Measurements from ENCODE around the gene EI24. TPM values are rescaled to one million over a fixed set of nuclear protein-coding genes. Genes with fewer than 3 reads are reported as not detected.

The EI24 gene
- total and polyA plus RNA-seq, 9 of the 15 experiments (the other 6 are each of a cell fraction or from before 2014, with no cell fraction given) = 50.4 to 260 (median 168) TPM

- TF ChIP-seq E2F6 (IDR thresholded peaks at IDR 0.05; ENCODE audit: borderline replicate concordance in 1 of 2, extremely low read depth in 1 of 2, insufficient read depth in 1 of 2, insufficient read length in 1 of 2, low read depth in 1 of 2, low read length in 1 of 2, poor library complexity in 1 of 2, severe bottlenecking in 1 of 2) = peak; percentile 82 to 85
- TF ChIP-seq NCOA4 (IDR thresholded peaks at IDR 0.05; ENCODE audit: partially characterized antibody) = no peak
- no peak for TF ChIP-seq TEAD2 (tag; IDR thresholded peaks at IDR 0.05)
- TF ChIP-seq ADNP (tag; IDR thresholded peaks at IDR 0.05) = no peak
- no peak; the same call in 1 of the 2 replicates for TF ChIP-seq MECOM (CRISPR knock-in tag; IDR thresholded peaks at IDR 0.05)
- no peak for TF ChIP-seq SAFB (IDR thresholded peaks at IDR 0.05; ENCODE audit: borderline replicate concordance, low read depth, low read length)
- TF ChIP-seq KDM5B (IDR thresholded peaks at IDR 0.05; ENCODE audit: insufficient replicate concordance, low read depth, low read length) = peak; percentile 87
- TF ChIP-seq ZKSCAN8 (CRISPR knock-in tag; IDR thresholded peaks at IDR 0.05) = no peak
- no peak for TF ChIP-seq EZH2 (IDR thresholded peaks at IDR 0.05; ENCODE audit: borderline replicate concordance, low read depth, low read length)
- no peak for TF ChIP-seq THRA (IDR thresholded peaks at IDR 0.05)
- no peak for TF ChIP-seq HDAC3 (IDR thresholded peaks at IDR 0.05; ENCODE audit: borderline replicate concordance, partially characterized antibody)
- no peak for TF ChIP-seq ZNF354B (CRISPR knock-in tag; IDR thresholded peaks at IDR 0.05)
- no peak for TF ChIP-seq MAFG (tag; conservative IDR thresholded peaks at IDR 0.05)
- TF ChIP-seq YY1 (IDR thresholded peaks at IDR 0.05; ENCODE audit: borderline replicate concordance in 1 of 3, control insufficient read depth in 1 of 3, extremely low read depth in 1 of 3, insufficient read depth in 3 of 3, insufficient read length in 1 of 3, insufficient replicate concordance in 2 of 3, low read depth in 1 of 3, low read length in 2 of 3) = peak in 2 of 3 experiments; percentile 67 to 78
- TF ChIP-seq DMBX1 (CRISPR knock-in tag; IDR thresholded peaks at IDR 0.05; ENCODE audit: borderline replicate concordance) = peak; percentile 39; the same call in 1 of the 2 replicates
- peak; percentile 52; the same call in 1 of the 2 replicates for TF ChIP-seq ZNF134 (CRISPR knock-in tag; conservative IDR thresholded peaks at IDR 0.05)
- peak; percentile 72; the same call in 1 of the 2 replicates for TF ChIP-seq TCF7 (IDR thresholded peaks at IDR 0.05; ENCODE audit: borderline replicate concordance)
- no peak for TF ChIP-seq ZSCAN32 (CRISPR knock-in tag; IDR thresholded peaks at IDR 0.05)
- TF ChIP-seq TGIF2 (CRISPR knock-in tag; IDR thresholded peaks at IDR 0.05) = no peak
- TF ChIP-seq ZNF124 (CRISPR knock-in tag; IDR thresholded peaks at IDR 0.05) = no peak
- TF ChIP-seq ZKSCAN3 (CRISPR knock-in tag; IDR thresholded peaks at IDR 0.05) = no peak
- no peak for TF ChIP-seq WHSC1 (IDR thresholded peaks at IDR 0.05; ENCODE audit: low read length)
- TF ChIP-seq SNRNP70 (optimal IDR thresholded peaks at IDR 0.05; ENCODE audit: low read depth, low read length) = no peak
- no peak for TF ChIP-seq SMAD3 (CRISPR knock-in tag; conservative IDR thresholded peaks at IDR 0.05)
- TF ChIP-seq HNRNPLL (IDR thresholded peaks at IDR 0.05; ENCODE audit: low read depth, low read length, poor library complexity, severe bottlenecking) = peak; percentile 65
Observed at GRCh38 chr11:125625630-125626287, 56.5 kb downstream of the EI24 start (continued).
